Neutrophil (primary cell): ENCODE measurements around the gene PHETA2.

Source experiments
- H3K27ac ChIP-seq: fragments of 200-600 bp; sonication (generic); 2 replicates; pipeline ENCODE4 v1.5.1; 2016; ENCODE audit warnings: mild to moderate bottlenecking, moderate library complexity
- H3K27me3 ChIP-seq: fragments of 200-600 bp; sonication (generic); 2 replicates; pipeline ENCODE4 v1.6.0; 2016; ENCODE audit warnings: mild to moderate bottlenecking
- H3K36me3 ChIP-seq: fragments of 200-600 bp; sonication (generic); 2 replicates; pipeline ENCODE4 v1.5.1; 2017
- H3K4me1 ChIP-seq, 2 experiments: fragments of 200-600 bp in 1 of 2; sonication (generic) in 1 of 2; 1 replicate in 1 of 2; 2 replicates in 1 of 2; pipeline versions ENCODE4 v1.5.1 to v1.6.1; 2013 to 2016; ENCODE audit warnings: low read depth in 1 of 2, low read length in 1 of 2, mild to moderate bottlenecking in 1 of 2, moderate library complexity in 1 of 2; ENCODE audit not compliant: control insufficient read depth in 1 of 2, insufficient read depth in 1 of 2
- H3K4me3 ChIP-seq, 2 experiments: fragments of 200-600 bp in 1 of 2; sonication (generic) in 1 of 2; 1 replicate in 1 of 2; 2 replicates in 1 of 2; pipeline ENCODE4 v1.5.1; 2013 to 2016; ENCODE audit warnings: low read depth in 1 of 2, low read length in 1 of 2, mild to moderate bottlenecking in 1 of 2, moderate library complexity in 1 of 2
- H3K9me3 ChIP-seq: fragments of 200-600 bp; sonication (generic); 2 replicates; pipeline ENCODE4 v1.5.1; 2016
- CTCF ChIP-seq: fragments of 200-600 bp; sonication (generic); IDR thresholded peaks from 2 replicates; pipeline ENCODE4 v1.5.1; 2016; ENCODE audit warnings: antibody characterized with exemption

The PHETA2 gene

GRCh38 chr22:42060489-42060888, 13.6 kb upstream of the PHETA2 start:
- TF ChIP-seq CTCF: no peak
- H3K4me1 ChIP-seq: no peaks in the 10 kb centered on the region
- peaks cover 57% of the 10 kb centered on the region for H3K36me3 ChIP-seq
- no peaks in the 10 kb centered on the region for H3K9me3 ChIP-seq
- no peak overlapping the region for H3K27ac ChIP-seq
- no peaks in the 10 kb centered on the region for H3K27me3 ChIP-seq
- no peak overlapping the region for H3K4me3 ChIP-seq

GRCh38 chr22:42061041-42061440, 13.0 kb upstream of the PHETA2 start:
- H3K4me3 ChIP-seq: no peak overlapping the region
- no peak overlapping the region for H3K27ac ChIP-seq
- H3K4me1 ChIP-seq: no peaks in the 10 kb centered on the region
- H3K36me3 ChIP-seq: peaks cover 62% of the 10 kb centered on the region
- no peaks in the 10 kb centered on the region for H3K27me3 ChIP-seq
- no peak for TF ChIP-seq CTCF
- H3K9me3 ChIP-seq: no peaks in the 10 kb centered on the region

- Histone ChIP-seq H3K27ac (no peak overlapping the region), H3K4me3 (no peak overlapping the region), H3K9me3 (no peaks in the 10 kb centered on the region), H3K36me3 (peaks cover 78% of the 10 kb centered on the region), H3K4me1 (no peaks in the 10 kb centered on the region), H3K27me3 (no peaks in the 10 kb centered on the region)
- TF ChIP-seq CTCF: no peak
Observed at GRCh38 chr22:42062506-42063170, 11.4 kb upstream of the PHETA2 start.

GRCh38 chr22:42064629-42065028, 9.4 kb upstream of the PHETA2 start:
- H3K36me3 ChIP-seq: peaks cover 74% of the 10 kb centered on the region

GRCh38 chr22:42065438-42066125, 8.5 kb upstream of the PHETA2 start:
- Histone ChIP-seq H3K27ac (no peak overlapping the region), H3K9me3 (no peaks in the 10 kb centered on the region), H3K4me3 (no peak overlapping the region), H3K4me1 (peaks cover 9% of the 10 kb centered on the region in 2 experiments), H3K36me3 (peaks cover 65% of the 10 kb centered on the region), H3K27me3 (no peaks in the 10 kb centered on the region)
- no peak for TF ChIP-seq CTCF

More at GRCh38 chr22:42064629-42065028, 9.4 kb upstream of the PHETA2 start:
- no peak overlapping the region for H3K27ac ChIP-seq
- H3K4me3 ChIP-seq: no peak overlapping the region
- H3K27me3 ChIP-seq: no peaks in the 10 kb centered on the region
- no peak for TF ChIP-seq CTCF
- H3K9me3 ChIP-seq: no peaks in the 10 kb centered on the region
- peaks cover under 1 to 1% of the 10 kb centered on the region in 2 experiments for H3K4me1 ChIP-seq
